ENCODE measurements around the gene DOCK11. TPM values are rescaled to one million over a fixed set of nuclear protein-coding genes. Genes with fewer than 3 reads are reported as not detected.

Gene DOCK11
- total and polyA plus RNA-seq, 2 donors (not counting 3 experiments of a cell fraction or from before 2014, with no cell fraction given) = 0.37 to 0.86 TPM

DNA sequence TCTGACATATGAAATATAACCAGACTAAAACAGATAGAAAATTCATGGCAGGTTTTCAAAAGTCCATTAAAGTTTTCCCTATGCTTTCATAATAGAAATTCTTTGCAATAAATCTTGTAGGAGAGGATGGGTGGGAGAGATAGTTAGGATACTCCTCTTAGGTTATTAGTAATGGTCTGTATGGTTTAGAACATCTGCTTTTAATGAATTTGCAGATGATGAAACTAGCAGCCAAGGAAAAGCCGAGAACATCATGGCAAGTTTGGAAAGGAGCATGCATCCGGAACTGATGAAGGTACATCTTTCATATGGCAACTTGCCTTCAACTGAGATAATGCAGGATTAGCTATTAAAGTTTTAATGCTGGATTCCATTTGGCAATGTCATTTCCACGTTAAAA lies 70.7 kb downstream of the DOCK11 start:
- H4K20me1 ChIP-seq (replicated peaks; ENCODE audit: control insufficient read depth, extremely low read depth, insufficient read depth, low read length) = no peaks in the 10 kb centered on the region
- DNase-seq (ENCODE audit: low read depth, low spot score) (no peak), FAIRE-seq (no peak)
- no peaks in the 10 kb centered on the region for H3K9me1 ChIP-seq (replicated peaks; ENCODE audit: control insufficient read depth, extremely low read depth, insufficient read depth, low read length)
- no peaks in the 10 kb centered on the region for H3K4me1 ChIP-seq (ENCODE audit: control insufficient read depth, extremely low read depth, insufficient read depth, low read length)
- no peak overlapping the region for H3K4me3 ChIP-seq (replicated peaks in 1 of 3; ENCODE audit: insufficient read depth in 1 of 3, low read depth in 1 of 3, low read length in 3 of 3)
- H3K4me2 ChIP-seq (ENCODE audit: insufficient read depth, low read length) = no peak overlapping the region
- H3K79me2 ChIP-seq (ENCODE audit: control insufficient read depth, insufficient read depth, low read length) = no peaks in the 10 kb centered on the region
- H3K9ac ChIP-seq (replicated peaks; ENCODE audit: extremely low read depth, insufficient read depth, low read length) = no peak overlapping the region
- H3K27me3 ChIP-seq (ENCODE audit: control insufficient read depth in 2 of 2, insufficient read depth in 2 of 2, low read length in 2 of 2) = peaks cover 0 to 1% of the 10 kb centered on the region in 2 experiments
- H3K36me3 ChIP-seq (ENCODE audit: control insufficient read depth in 2 of 2, extremely low read depth in 1 of 2, insufficient read depth in 2 of 2, low read length in 2 of 2) = no peaks in the 10 kb centered on the region
- no peak overlapping the region for H2AFZ ChIP-seq (ENCODE audit: low read depth, low read length)
- ChIA-PET POLR2A (no interaction called here), CTCF (no interaction called here)
- TF ChIP-seq POLR2A (IDR thresholded peaks at IDR 0.05; ENCODE audit: low read depth, low read length) (no peak), MYC (IDR thresholded peaks at IDR 0.05; ENCODE audit: low read depth, low read length) (no peak), JUN (IDR thresholded peaks at IDR 0.05; ENCODE audit: borderline replicate concordance, insufficient read depth, insufficient read length, low read depth) (no peak), POLR2AphosphoS5 (IDR thresholded peaks at IDR 0.05; ENCODE audit: insufficient read depth, low read depth, low read length) (no peak), FOS (IDR thresholded peaks at IDR 0.05; ENCODE audit: borderline replicate concordance, insufficient read depth, low read length) (no peak), GATA2 (IDR thresholded peaks at IDR 0.05; ENCODE audit: insufficient read depth, insufficient read length, low read depth, low read length) (no peak), EZH2 (IDR thresholded peaks at IDR 0.05; ENCODE audit: borderline replicate concordance, low read depth, low read length, severe bottlenecking) (no peak), MAX (IDR thresholded peaks at IDR 0.05; ENCODE audit: insufficient read depth, insufficient read length) (no peak)
- TF ChIP-seq, protein P1, sequence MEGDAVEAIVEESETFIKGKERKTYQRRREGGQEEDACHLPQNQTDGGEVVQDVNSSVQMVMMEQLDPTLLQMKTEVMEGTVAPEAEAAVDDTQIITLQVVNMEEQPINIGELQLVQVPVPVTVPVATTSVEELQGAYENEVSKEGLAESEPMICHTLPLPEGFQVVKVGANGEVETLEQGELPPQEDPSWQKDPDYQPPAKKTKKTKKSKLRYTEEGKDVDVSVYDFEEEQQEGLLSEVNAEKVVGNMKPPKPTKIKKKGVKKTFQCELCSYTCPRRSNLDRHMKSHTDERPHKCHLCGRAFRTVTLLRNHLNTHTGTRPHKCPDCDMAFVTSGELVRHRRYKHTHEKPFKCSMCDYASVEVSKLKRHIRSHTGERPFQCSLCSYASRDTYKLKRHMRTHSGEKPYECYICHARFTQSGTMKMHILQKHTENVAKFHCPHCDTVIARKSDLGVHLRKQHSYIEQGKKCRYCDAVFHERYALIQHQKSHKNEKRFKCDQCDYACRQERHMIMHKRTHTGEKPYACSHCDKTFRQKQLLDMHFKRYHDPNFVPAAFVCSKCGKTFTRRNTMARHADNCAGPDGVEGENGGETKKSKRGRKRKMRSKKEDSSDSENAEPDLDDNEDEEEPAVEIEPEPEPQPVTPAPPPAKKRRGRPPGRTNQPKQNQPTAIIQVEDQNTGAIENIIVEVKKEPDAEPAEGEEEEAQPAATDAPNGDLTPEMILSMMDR (IDR thresholded peaks at IDR 0.05; ENCODE audit: extremely low read depth in 1 of 2, insufficient read depth in 1 of 2, low read depth in 1 of 2, low read length in 2 of 2) = no peak
- intact Hi-C loops (cut with micrococcal nuclease) = no loop called here
- dilution Hi-C loops (cut with MboI; ENCODE audit: extremely low pct_ligation_motif_present, low sequenced_read_pairs) = no loop called here
- H3K27ac ChIP-seq (ENCODE audit: insufficient read depth, low read depth, low read length) = no peak overlapping the region
- H3K9me3 ChIP-seq (replicated peaks; ENCODE audit: control insufficient read depth, insufficient read depth, low read length) = no peaks in the 10 kb centered on the region
- no TSS peak for BruUV-seq (replicated peaks)
